Measurements from ENCODE around the gene ANO10. TPM values are rescaled to one million over a fixed set of nuclear protein-coding genes. Genes with fewer than 3 reads are reported as not detected.
"Not testable (repeated sequence)": the region's sequence is repeated elsewhere in the genome, so short reads cannot be mapped to it uniquely, and the experiment has no call there.

ANO10 gene
- polyA plus RNA-seq, 1 donor, result 21.5 TPM

DNA sequence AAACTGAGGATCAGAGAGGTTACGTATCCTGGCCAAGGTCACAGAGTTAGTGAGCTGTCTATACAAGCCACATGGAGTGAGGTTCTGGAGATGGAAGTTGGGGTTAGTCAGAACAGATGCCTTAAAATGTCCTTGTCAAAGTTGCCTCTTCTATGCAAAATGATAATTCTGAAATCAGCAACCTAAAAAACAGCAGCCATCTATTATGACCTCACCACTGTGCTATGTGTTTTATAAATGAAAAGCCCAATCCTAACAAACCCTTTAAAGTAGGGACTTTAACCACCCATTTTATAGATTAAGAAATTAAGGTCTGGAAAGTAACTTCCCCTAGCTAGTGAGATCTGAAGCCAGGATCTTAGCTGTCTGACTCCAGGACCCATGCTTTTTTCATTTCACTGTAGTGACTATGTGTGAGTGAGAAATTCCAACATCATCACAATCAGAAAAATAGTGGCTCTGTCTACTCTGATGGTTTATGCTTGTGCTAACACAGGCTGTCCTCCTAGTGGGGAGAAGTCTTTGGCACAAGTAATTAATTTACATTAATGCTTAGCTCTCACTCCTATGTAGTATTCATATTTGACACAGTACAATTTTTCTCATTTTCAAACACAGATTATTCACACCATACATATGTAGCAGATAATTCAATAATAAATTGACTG lies 143.6 kb downstream of the ANO10 start:
- no peaks in the 10 kb centered on the region for H3K27me3 ChIP-seq (ENCODE audit: control insufficient read depth, insufficient read depth, low read length)
- H3K36me3 ChIP-seq (ENCODE audit: control insufficient read depth, insufficient read depth, low read length), result no peaks in the 10 kb centered on the region
- no peaks in the 10 kb centered on the region for H3K9me3 ChIP-seq (ENCODE audit: control insufficient read depth, low read depth, low read length)
- no peaks in the 10 kb centered on the region for H3K4me1 ChIP-seq (ENCODE audit: control insufficient read depth, insufficient read depth, low read length)
- DNase-seq, result no peak
- no peak overlapping the region for H3K27ac ChIP-seq (ENCODE audit: low read length)
- no peak overlapping the region for H3K4me3 ChIP-seq (ENCODE audit: low read length)
- WGBS (ENCODE audit: insufficient coverage, low lambda C conversion rate), result no CpG with 5 or more reads among the region's 1 CpG

DNA sequence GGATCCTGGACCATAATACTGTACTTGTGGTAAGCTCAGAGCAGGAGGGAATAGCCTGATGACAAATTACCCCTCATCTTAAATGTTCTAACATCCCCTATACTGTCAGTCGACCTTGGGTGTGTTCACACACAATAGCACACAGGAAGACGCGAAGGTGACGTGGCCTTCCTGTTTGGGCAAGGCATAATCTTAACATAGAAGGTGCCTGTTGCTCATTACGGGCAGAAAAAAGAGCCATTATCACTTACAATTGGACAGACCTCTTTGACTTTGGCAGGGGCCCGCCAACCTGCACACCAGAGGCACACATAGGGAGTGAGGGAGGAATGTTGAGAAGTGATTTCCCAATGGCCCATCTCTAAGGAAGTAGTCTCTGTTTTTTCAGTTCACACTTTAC lies 144.2 kb downstream of the ANO10 start:
- peak in 1 of 2 donors; percentile 11 for DNase-seq
- no peaks in the 10 kb centered on the region for H3K36me3 ChIP-seq (ENCODE audit: control insufficient read depth, insufficient read depth, low read length)
- no peaks in the 10 kb centered on the region for H3K4me1 ChIP-seq (ENCODE audit: control insufficient read depth, insufficient read depth, low read length)
- no peaks in the 10 kb centered on the region for H3K27me3 ChIP-seq (ENCODE audit: control insufficient read depth, insufficient read depth, low read length)
- WGBS (ENCODE audit: insufficient coverage, low lambda C conversion rate), result no CpG with 5 or more reads among the region's 6 CpGs
- no peak overlapping the region for H3K4me3 ChIP-seq (ENCODE audit: low read length)
- no peaks in the 10 kb centered on the region for H3K9me3 ChIP-seq (ENCODE audit: control insufficient read depth, low read depth, low read length)
- H3K27ac ChIP-seq (ENCODE audit: low read length), result no peak overlapping the region

DNA sequence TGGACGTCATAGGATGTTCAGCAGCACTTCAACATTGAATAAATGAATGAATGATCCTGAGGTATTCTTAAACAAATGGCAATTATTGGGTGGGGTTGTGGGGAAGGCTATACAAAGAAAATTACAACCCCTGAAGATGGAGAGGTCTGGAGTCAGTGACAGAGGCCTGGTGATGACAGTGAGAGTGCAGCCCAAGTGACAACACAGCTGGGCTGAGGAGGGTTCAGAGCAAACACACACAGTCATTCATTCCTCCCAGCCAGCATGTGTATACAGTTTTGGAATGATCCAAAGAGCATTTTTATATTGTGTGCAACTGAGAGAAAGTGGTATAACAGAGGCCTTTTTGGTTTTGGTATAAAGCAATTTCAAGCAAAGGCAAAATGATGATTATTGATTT lies 148.1 kb downstream of the ANO10 start:
- no peaks in the 10 kb centered on the region for H3K36me3 ChIP-seq (ENCODE audit: control insufficient read depth, insufficient read depth, low read length)
- H3K4me3 ChIP-seq (ENCODE audit: low read length), result no peak overlapping the region
- H3K4me1 ChIP-seq (ENCODE audit: control insufficient read depth, insufficient read depth, low read length), result no peaks in the 10 kb centered on the region
- no peak overlapping the region for H3K27ac ChIP-seq (ENCODE audit: low read length)
- H3K27me3 ChIP-seq (ENCODE audit: control insufficient read depth, insufficient read depth, low read length), result no peaks in the 10 kb centered on the region
- no peak for DNase-seq
- no CpG with 5 or more reads among the region's 1 CpG for WGBS (ENCODE audit: insufficient coverage, low lambda C conversion rate)
- H3K9me3 ChIP-seq (ENCODE audit: control insufficient read depth, low read depth, low read length), result no peaks in the 10 kb centered on the region

DNA sequence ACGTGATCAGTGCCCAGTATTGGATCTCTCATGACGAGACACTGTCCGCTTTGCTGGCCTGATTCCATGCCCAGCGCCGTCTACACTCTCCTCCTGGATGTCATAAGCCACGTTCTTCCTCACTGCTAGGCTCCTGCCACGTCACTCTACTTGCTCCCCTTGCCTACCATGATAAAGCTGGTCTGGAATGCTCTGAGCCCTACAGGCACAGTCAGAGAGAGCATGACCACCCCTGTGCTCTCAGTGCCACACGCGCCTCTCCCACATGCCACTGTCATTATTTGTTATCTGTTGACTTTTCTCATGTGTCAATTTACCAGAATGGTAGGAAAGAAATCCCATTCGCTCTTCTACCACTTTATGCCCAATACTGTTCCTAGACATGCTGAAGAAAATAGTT lies 148.6 kb downstream of the ANO10 start:
- H3K27me3 ChIP-seq (ENCODE audit: control insufficient read depth, insufficient read depth, low read length), result no peaks in the 10 kb centered on the region
- H3K4me3 ChIP-seq (ENCODE audit: low read length), result no peak overlapping the region
- no peaks in the 10 kb centered on the region for H3K4me1 ChIP-seq (ENCODE audit: control insufficient read depth, insufficient read depth, low read length)
- WGBS (ENCODE audit: insufficient coverage, low lambda C conversion rate), result no CpG with 5 or more reads among the region's 10 CpGs
- no peaks in the 10 kb centered on the region for H3K9me3 ChIP-seq (ENCODE audit: control insufficient read depth, low read depth, low read length)
- no peak overlapping the region for H3K27ac ChIP-seq (ENCODE audit: low read length)
- DNase-seq, result no peak
- H3K36me3 ChIP-seq (ENCODE audit: control insufficient read depth, insufficient read depth, low read length), result no peaks in the 10 kb centered on the region

DNA sequence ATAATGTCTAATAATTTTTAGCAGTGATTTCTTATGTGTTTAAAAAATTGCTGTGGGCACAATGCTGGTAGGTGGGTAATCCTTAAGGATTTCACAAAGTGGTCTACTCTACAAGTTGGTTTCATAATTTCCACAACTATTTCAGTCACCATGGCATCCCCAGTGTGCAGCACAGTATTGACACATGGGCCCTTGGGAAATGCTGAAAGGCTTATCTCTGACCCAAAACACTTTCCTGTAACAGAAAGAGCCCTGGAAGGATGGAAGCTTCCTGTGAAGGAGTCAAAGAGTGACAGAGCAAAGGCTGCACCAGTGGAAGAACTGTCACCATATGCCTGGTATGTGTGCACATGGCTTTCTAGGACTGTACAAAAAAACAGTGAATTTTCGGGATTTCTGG lies 153.7 kb downstream of the ANO10 start:
- Histone ChIP-seq H3K4me3 (ENCODE audit: low read length) (no peak overlapping the region), H3K27me3 (ENCODE audit: control insufficient read depth, insufficient read depth, low read length) (no peaks in the 10 kb centered on the region), H3K9me3 (ENCODE audit: control insufficient read depth, low read depth, low read length) (no peaks in the 10 kb centered on the region), H3K36me3 (ENCODE audit: control insufficient read depth, insufficient read depth, low read length) (no peaks in the 10 kb centered on the region), H3K4me1 (ENCODE audit: control insufficient read depth, insufficient read depth, low read length) (no peaks in the 10 kb centered on the region), H3K27ac (ENCODE audit: low read length) (no peak overlapping the region)
- WGBS (ENCODE audit: insufficient coverage, low lambda C conversion rate), result no CpG with 5 or more reads among the region's 1 CpG
- DNase-seq, result no peak

DNA sequence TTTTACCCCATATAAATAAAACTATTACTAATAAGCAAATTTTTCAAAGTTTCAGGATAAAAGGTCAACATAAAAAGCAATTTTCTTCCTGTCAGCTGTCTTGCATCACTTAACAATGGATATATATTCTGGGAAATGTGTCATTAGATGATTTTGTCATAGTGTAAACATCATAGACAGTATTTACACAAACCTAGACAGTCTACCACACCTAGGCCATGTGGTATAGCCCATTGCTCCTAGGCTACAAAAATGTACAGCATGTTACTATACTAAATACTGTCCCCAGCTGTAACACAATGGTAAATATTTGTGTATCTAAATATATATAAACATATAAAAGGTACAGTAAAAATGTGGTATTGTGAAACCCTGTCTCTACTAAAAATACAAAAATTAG lies 156.7 kb downstream of the ANO10 start:
- H3K27me3 ChIP-seq (ENCODE audit: control insufficient read depth, insufficient read depth, low read length), result no peaks in the 10 kb centered on the region
- no peak overlapping the region for H3K4me3 ChIP-seq (ENCODE audit: low read length)
- H3K9me3 ChIP-seq (ENCODE audit: control insufficient read depth, low read depth, low read length), result peaks cover 3% of the 10 kb centered on the region
- no peaks in the 10 kb centered on the region for H3K36me3 ChIP-seq (ENCODE audit: control insufficient read depth, insufficient read depth, low read length)
- H3K4me1 ChIP-seq (ENCODE audit: control insufficient read depth, insufficient read depth, low read length), result no peaks in the 10 kb centered on the region
- no peak for DNase-seq
- H3K27ac ChIP-seq (ENCODE audit: low read length), result no peak overlapping the region

DNA sequence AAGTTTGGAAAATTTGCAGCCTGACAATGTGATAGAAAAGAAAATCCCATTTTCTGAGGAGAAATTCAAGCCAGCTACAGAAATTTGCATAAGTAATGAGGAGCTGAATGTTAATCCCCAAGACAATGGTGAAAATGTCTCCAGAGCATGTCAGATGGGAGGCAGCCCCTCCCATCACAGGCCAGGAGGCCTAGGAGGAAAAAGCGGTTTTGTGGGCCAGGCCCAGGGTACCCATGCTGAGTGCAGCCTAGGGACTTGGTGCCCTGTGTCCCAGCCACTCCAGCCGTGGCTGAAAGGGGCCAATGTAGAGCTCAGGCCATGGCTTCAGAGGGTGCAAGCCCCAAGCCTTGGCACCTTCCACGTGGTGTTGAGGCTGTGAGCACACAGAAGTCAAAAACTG lies 159.2 kb downstream of the ANO10 start:
- H3K4me1 ChIP-seq (ENCODE audit: control insufficient read depth, insufficient read depth, low read length); H3K27ac ChIP-seq (ENCODE audit: low read length); H3K27me3 ChIP-seq (ENCODE audit: control insufficient read depth, insufficient read depth, low read length); DNase-seq; H3K9me3 ChIP-seq (ENCODE audit: control insufficient read depth, low read depth, low read length); H3K4me3 ChIP-seq (ENCODE audit: low read length); H3K36me3 ChIP-seq (ENCODE audit: control insufficient read depth, insufficient read depth, low read length): not testable (repeated sequence)
- WGBS (ENCODE audit: insufficient coverage, low lambda C conversion rate), result no CpG with 5 or more reads among the region's 3 CpGs

DNA sequence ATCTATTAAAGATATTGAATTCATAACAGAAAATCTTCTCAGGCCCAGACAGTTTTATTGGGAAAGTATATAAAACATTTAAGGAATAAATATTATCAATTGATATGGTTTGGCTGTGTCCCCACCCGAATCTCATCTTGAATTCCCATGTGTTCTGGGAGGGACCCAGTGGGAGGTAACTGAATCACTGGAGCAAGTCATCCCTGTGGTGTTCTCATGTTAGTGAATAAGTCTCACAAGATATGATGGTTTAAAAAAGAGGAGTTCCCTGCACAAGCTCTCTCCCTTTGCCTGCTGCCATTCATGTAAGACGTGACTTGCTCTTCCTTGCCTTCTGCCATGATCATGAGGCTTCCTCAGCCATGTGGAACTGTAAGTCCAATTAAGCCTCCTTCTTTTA lies 160.5 kb downstream of the ANO10 start:
- WGBS (ENCODE audit: insufficient coverage, low lambda C conversion rate), result no CpG with 5 or more reads among the region's 2 CpGs
- no peak for DNase-seq

DNA sequence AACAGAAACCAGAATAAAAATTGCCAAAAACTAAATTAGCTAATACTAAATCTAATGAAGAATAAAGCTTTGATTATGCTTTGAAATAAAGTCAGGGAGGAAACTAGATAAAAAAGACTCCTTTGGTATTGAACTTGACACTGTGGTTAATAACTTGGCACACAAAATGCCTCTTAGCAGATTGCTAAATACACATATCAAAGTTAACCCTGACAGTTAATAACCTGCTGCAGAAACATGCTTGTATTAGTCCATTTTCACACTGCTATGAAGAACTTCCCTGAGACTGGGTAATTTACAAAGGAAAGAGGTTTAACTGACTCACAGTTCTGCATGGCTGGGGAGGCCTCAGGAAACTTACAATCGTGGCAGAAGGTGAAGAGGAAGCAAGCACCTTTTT lies 164.8 kb downstream of the ANO10 start:
- not testable (repeated sequence) for H3K4me3 ChIP-seq (ENCODE audit: low read length); DNase-seq; H3K27me3 ChIP-seq (ENCODE audit: control insufficient read depth, insufficient read depth, low read length); H3K27ac ChIP-seq (ENCODE audit: low read length); H3K4me1 ChIP-seq (ENCODE audit: control insufficient read depth, insufficient read depth, low read length); H3K9me3 ChIP-seq (ENCODE audit: control insufficient read depth, low read depth, low read length); H3K36me3 ChIP-seq (ENCODE audit: control insufficient read depth, insufficient read depth, low read length)
- WGBS (ENCODE audit: insufficient coverage, low lambda C conversion rate), result no CpG with 5 or more reads among the region's 1 CpG

More for the DNA sequence above, 160.5 kb downstream of the ANO10 start:
- Histone ChIP-seq H3K27ac (ENCODE audit: low read length) (no peak overlapping the region), H3K27me3 (ENCODE audit: control insufficient read depth, insufficient read depth, low read length) (no peaks in the 10 kb centered on the region), H3K4me1 (ENCODE audit: control insufficient read depth, insufficient read depth, low read length) (no peaks in the 10 kb centered on the region), H3K9me3 (ENCODE audit: control insufficient read depth, low read depth, low read length) (peaks cover 3% of the 10 kb centered on the region), H3K4me3 (ENCODE audit: low read length) (no peak overlapping the region), H3K36me3 (ENCODE audit: control insufficient read depth, insufficient read depth, low read length) (no peaks in the 10 kb centered on the region)

DNA sequence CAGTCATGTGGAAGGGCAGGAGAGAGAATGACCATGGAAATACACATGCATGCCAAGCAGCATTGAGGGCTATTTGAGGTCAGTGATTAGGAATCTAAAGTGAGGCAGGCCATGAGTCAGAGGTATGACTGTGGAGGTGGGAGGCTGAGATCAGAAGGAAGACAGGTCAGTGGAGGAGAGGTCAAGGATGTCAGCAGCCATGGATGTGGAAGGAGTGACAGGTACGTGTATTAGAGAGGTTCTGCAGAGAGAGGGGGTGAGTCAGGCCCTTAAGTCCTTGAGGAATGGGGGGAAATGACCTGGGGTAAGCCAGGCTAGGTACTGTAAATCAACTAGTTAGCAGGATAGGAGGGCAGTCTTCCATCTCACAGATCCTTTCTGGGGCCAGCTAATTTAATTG lies 166.6 kb downstream of the ANO10 start:
- no peak overlapping the region for H3K27ac ChIP-seq (ENCODE audit: low read length)
- H3K27me3 ChIP-seq (ENCODE audit: control insufficient read depth, insufficient read depth, low read length), result no peaks in the 10 kb centered on the region
- WGBS (ENCODE audit: insufficient coverage, low lambda C conversion rate), result 29% methylated on average over 1 of the region's 1 CpG
- no peak for DNase-seq
- H3K9me3 ChIP-seq (ENCODE audit: control insufficient read depth, low read depth, low read length), result no peaks in the 10 kb centered on the region
- no peak overlapping the region for H3K4me3 ChIP-seq (ENCODE audit: low read length)
- no peaks in the 10 kb centered on the region for H3K36me3 ChIP-seq (ENCODE audit: control insufficient read depth, insufficient read depth, low read length)
- no peaks in the 10 kb centered on the region for H3K4me1 ChIP-seq (ENCODE audit: control insufficient read depth, insufficient read depth, low read length)

DNA sequence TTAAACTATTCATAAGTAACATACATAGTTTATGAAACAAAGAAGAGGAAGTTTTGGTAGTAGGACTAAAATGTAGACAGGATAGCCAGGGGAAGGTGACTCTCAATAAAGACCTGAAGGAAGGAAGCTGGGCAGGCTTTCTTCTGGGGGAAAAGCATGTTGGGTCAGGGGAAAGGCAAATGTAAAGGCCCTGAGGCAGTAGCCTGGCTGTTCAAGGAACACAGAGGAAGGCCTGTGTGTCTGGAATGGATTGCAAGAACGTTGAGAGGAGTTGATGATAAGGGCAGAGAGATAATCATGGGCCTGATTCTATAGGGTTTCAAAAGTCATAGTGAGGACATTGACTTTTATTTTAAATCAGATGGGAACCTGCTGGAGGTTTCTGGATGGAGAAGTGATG lies 167.8 kb downstream of the ANO10 start:
- H3K4me1 ChIP-seq (ENCODE audit: control insufficient read depth, insufficient read depth, low read length), result no peaks in the 10 kb centered on the region
- no peaks in the 10 kb centered on the region for H3K27me3 ChIP-seq (ENCODE audit: control insufficient read depth, insufficient read depth, low read length)
- no CpG with 5 or more reads among the region's 1 CpG for WGBS (ENCODE audit: insufficient coverage, low lambda C conversion rate)
- H3K36me3 ChIP-seq (ENCODE audit: control insufficient read depth, insufficient read depth, low read length), result no peaks in the 10 kb centered on the region
- H3K4me3 ChIP-seq (ENCODE audit: low read length), result no peak overlapping the region
- H3K9me3 ChIP-seq (ENCODE audit: control insufficient read depth, low read depth, low read length), result no peaks in the 10 kb centered on the region
- no peak overlapping the region for H3K27ac ChIP-seq (ENCODE audit: low read length)
- DNase-seq, result no peak

Measured in large intestine (tissue), 3 donors.